Astrocyte (in vitro differentiated cells and primary cell): ENCODE data around the gene QRFP. TPM values are rescaled to one million over a fixed set of nuclear protein-coding genes. Genes with fewer than 3 reads are reported as not detected.

Experiments used
- DNase-seq: peaks from one replicate; pipeline ENCODE4 v3.0.0-alpha.2; 2010; ENCODE audit warnings: low read depth
- FAIRE-seq: peaks from 2 replicates; lab custom pipeline; 2011; peaks lifted over from hg19 to GRCh38; lab: Jason Lieb, UNC
- H2AFZ ChIP-seq: 2 replicates; pipeline ENCODE4 v1.6.0; 2012; ENCODE audit warnings: low read depth, low read length, inconsistent platforms
- H3K27ac ChIP-seq: 2 replicates; pipeline ENCODE4 v1.5.1; 2011; ENCODE audit warnings: low read depth, low read length, inconsistent platforms
- H3K27me3 ChIP-seq: 2 replicates; pipeline ENCODE4 v1.6.0; 2011; ENCODE audit warnings: low read length, inconsistent platforms; ENCODE audit not compliant: insufficient read depth
- H3K36me3 ChIP-seq: 2 replicates; pipeline ENCODE4 v1.5.1; 2011; ENCODE audit warnings: low read length, inconsistent platforms; ENCODE audit not compliant: insufficient read depth
- H3K4me1 ChIP-seq: 2 replicates; pipeline ENCODE4 v1.5.1; 2011; ENCODE audit warnings: low read length, inconsistent platforms; ENCODE audit not compliant: insufficient read depth
- H3K4me2 ChIP-seq: 2 replicates; pipeline ENCODE4 v1.6.0; 2012; ENCODE audit warnings: low read length, inconsistent platforms
- H3K4me3 ChIP-seq: 2 replicates; pipeline ENCODE4 v1.5.1; 2011; ENCODE audit warnings: low read depth, mild to moderate bottlenecking, low read length, inconsistent platforms; ENCODE audit not compliant: insufficient read depth
- H3K79me2 ChIP-seq: 2 replicates; pipeline ENCODE4 v1.6.0; 2012; ENCODE audit warnings: mild to moderate bottlenecking, low read length, inconsistent platforms; ENCODE audit not compliant: insufficient read depth
- H3K9ac ChIP-seq: 2 replicates; pipeline ENCODE4 v1.6.0; 2012; ENCODE audit warnings: mild to moderate bottlenecking, low read length, inconsistent platforms
- H3K9me3 ChIP-seq: 2 replicates; pipeline ENCODE4 v1.5.1; 2012; ENCODE audit warnings: low read depth, mild to moderate bottlenecking, low read length, inconsistent platforms; ENCODE audit not compliant: insufficient read depth
- H4K20me1 ChIP-seq: 2 replicates; pipeline ENCODE4 v1.6.0; 2012; ENCODE audit warnings: low read length, inconsistent platforms; ENCODE audit not compliant: insufficient read depth
- H3K27ac Mint-ChIP-seq: one replicate; pipeline ENCODE4 v1.8.0; 2021; ENCODE audit warnings: mild to moderate bottlenecking, mixed read lengths; ENCODE audit not compliant: unreplicated experiment
- H3K27me3 Mint-ChIP-seq: one replicate; pipeline ENCODE4 v1.8.0; 2021; ENCODE audit warnings: low read depth, mixed read lengths; ENCODE audit not compliant: unreplicated experiment
- H3K36me3 Mint-ChIP-seq: one replicate; pipeline ENCODE4 v1.8.0; 2021; ENCODE audit warnings: low read depth, mixed read lengths; ENCODE audit not compliant: unreplicated experiment
- H3K4me1 Mint-ChIP-seq: one replicate; pipeline ENCODE4 v1.8.0; 2021; ENCODE audit warnings: low read depth, mixed read lengths; ENCODE audit not compliant: unreplicated experiment
- H3K4me3 Mint-ChIP-seq: one replicate; pipeline ENCODE4 v1.8.0; 2021; ENCODE audit warnings: mild to moderate bottlenecking, moderate library complexity, mixed read lengths; ENCODE audit not compliant: unreplicated experiment
- H3K9me3 Mint-ChIP-seq: one replicate; pipeline ENCODE4 v1.8.0; 2021; ENCODE audit warnings: mild to moderate bottlenecking, mixed read lengths; ENCODE audit not compliant: unreplicated experiment
- CTCF ChIP-seq: IDR thresholded peaks from 2 replicates; pipeline ENCODE4 v1.5.1; 2011; ENCODE audit warnings: low read depth, mild to moderate bottlenecking, inconsistent platforms, low read length, moderate library complexity; ENCODE audit not compliant: insufficient read depth
- EZH2 ChIP-seq: IDR thresholded peaks from 2 replicates; pipeline ENCODE4 v1.6.1; 2012; ENCODE audit warnings: mild to moderate bottlenecking, low read length, inconsistent platforms; ENCODE audit not compliant: insufficient read depth
- total RNA-seq: library from RNA; stranded (reverse); gene quantifications from 2 replicates; pipeline ENCODE4 v1.2.1, GENCODE V29; 2021

The QRFP gene
- total RNA-seq, 1 donor from 2014 or later, result not detected

GRCh38 chr9:130922893-130923610, 26.4 kb upstream of the QRFP start:
- H2AFZ ChIP-seq, result no peak overlapping the region

DNA sequence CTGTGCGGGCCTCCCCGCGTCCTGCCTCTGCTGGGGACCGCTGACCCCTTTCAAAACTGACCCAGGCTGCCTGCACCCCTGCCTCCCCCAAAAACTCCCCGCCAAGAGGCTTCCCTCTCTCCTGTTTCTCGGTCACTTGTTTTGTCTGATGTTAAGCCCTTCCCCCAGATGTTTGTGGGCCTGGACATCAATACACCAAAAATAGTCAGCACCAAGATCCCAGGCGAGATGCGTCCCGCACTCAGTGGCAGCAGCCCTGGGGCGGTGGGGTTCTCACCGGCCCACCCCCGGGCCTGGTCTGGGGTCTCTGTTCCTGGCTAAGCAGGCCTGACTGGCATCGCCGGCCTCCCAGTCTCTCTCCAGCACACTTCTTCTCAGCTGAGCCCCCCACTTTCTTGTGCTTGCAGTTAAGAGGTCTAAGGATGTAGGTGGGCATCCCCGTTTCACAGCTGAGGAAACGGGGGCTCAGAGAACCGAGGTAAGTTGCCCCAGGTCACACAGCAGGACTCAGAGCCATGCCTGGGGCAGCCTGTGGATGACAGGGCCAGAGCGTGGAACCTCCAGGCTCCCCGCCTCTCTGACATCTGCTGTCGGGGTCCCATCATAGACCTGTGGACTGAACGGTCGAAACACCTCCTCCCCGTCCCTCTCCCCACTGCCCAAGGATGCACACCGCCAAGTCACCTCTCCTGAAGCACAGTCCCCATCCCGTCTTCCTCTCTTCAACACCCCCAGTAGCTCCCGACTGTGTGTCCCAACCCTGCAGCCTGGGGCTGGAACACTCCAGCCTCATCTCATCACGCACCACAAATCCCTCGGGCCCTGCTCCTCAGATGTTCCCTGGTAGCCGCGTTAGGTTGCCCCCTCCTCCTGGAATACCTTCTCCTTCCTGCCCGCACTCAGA, 25.6 kb upstream of the QRFP start:
- H3K27ac Mint-ChIP-seq, result no peak overlapping the region
- H3K27ac ChIP-seq, result no peak overlapping the region

More at GRCh38 chr9:130922893-130923610, 26.4 kb upstream of the QRFP start:
- Histone ChIP-seq H3K4me3 (no peak overlapping the region), H3K27me3 (peaks cover 15% of the 10 kb centered on the region), H4K20me1 (no peaks in the 10 kb centered on the region), H3K27ac (no peak overlapping the region), H3K79me2 (no peaks in the 10 kb centered on the region), H3K9ac (no peak overlapping the region), H3K4me2 (no peak overlapping the region), H3K4me1 (peaks cover 8% of the 10 kb centered on the region), H3K9me3 (no peaks in the 10 kb centered on the region), H3K36me3 (no peaks in the 10 kb centered on the region)
- Mint-ChIP-seq H3K4me3 (no peak overlapping the region), H3K9me3 (no peaks in the 10 kb centered on the region), H3K4me1 (peaks cover 4% of the 10 kb centered on the region), H3K36me3 (no peaks in the 10 kb centered on the region), H3K27ac (no peak overlapping the region), H3K27me3 (peaks cover 43% of the 10 kb centered on the region)
- no peak for TF ChIP-seq EZH2
- no peak for TF ChIP-seq CTCF
- FAIRE-seq (no peak), DNase-seq (no peak)

More for the DNA sequence above, 25.6 kb upstream of the QRFP start:
- Histone ChIP-seq H3K36me3 (no peaks in the 10 kb centered on the region), H3K9me3 (no peaks in the 10 kb centered on the region), H3K4me2 (no peak overlapping the region), H2AFZ (no peak overlapping the region), H3K4me1 (peaks cover under 1% of the 10 kb centered on the region), H3K27me3 (peaks cover 18% of the 10 kb centered on the region), H3K79me2 (no peaks in the 10 kb centered on the region), H3K9ac (no peak overlapping the region), H3K4me3 (no peak overlapping the region), H4K20me1 (no peaks in the 10 kb centered on the region)
- no peaks in the 10 kb centered on the region for H3K36me3 Mint-ChIP-seq
- TF ChIP-seq CTCF (no peak), EZH2 (no peak)
- no peak for FAIRE-seq
- no peak overlapping the region for H3K4me3 Mint-ChIP-seq
- no peaks in the 10 kb centered on the region for H3K9me3 Mint-ChIP-seq
- H3K27me3 Mint-ChIP-seq, result peaks cover 48% of the 10 kb centered on the region
- DNase-seq, result no peak
- no peaks in the 10 kb centered on the region for H3K4me1 Mint-ChIP-seq
